Superior temporal gyrus (tissue), 1 donor: ENCODE results near the gene SVOPL.

Source experiments
- DNase-seq: peaks from one replicate; pipeline ENCODE4 v3.0.0-alpha.2; 2016; ENCODE audit errors: extremely low spot score

The SVOPL gene

DNA sequence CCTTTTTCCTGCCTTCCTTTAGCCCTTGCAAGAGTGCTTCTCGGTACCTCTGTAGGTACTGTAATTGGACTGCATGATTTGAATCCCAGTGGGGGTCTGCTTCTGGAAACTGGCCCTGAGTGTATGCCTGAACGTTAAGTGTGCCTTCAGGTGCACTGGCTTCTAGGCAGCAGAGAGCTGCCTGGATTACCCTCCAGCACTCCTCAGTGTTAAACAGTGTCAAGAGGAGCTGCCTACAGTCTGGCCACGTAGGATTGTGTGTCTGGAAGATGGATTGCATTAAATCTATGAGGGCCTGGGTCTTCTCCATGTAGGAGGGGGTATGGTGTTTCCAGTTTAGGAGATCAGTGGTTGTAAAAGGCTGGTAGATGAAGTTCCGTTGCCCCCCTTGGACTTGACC is 137.4 kb downstream of the SVOPL start:
- no peak for DNase-seq

GRCh38 chr7:138559448-138559847 is 141.7 kb downstream of the SVOPL start:
- DNase-seq: no peak

DNA sequence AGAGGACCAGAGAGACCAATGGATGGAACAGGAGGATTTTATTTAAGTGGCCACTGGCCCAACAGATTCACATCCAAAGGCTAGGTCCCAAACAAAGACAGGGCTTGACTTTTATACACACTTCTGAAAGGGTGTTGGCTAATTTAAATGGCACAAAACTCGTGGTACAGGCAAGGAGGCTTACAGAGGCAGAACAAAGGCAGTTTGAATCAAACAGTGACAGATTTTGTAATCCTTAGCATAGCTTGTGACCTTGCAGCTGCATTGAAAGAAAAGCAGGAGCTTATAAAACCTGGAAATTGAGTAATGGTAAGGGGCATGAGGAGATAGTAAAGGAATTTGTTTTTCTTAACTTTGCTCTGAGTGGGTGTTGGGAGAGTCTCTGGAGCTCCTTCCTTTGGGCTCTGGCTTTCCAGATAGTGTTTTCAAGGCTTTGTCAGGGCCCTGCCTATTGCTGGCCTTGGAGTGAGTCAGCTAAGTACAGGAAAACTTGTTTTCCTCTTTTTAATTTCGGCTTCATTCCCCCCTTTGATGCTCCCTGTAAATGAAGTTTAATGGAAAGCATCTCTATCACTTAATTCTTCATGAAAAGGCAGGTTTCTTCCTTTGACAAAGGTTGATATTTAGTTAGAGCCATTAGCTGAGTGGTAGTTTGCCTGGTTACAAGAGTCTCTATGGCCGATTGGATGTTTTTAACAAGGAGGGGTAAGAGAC is 144.2 kb downstream of the SVOPL start:
- DNase-seq: no peak

GRCh38 chr7:138555684-138556083 is 145.5 kb downstream of the SVOPL start:
- no peak for DNase-seq

DNA sequence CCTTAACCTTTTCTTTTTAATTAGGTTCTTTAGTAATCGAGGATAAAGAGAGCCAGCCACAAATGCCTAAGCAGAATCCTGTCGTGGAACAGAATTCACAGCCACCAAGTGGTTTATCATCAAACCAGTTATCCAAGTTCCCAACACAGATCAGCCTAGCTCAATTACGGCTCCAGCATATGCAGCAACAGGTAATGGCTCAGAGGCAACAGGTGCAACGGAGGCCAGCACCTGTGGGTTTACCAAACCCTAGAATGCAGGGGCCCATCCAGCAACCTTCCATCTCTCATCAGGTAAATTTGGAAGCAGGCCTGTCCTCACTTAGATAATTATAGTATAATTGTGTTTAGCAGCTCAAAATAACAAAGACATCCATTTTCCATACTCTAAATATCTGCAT is 146.5 kb downstream of the SVOPL start:
- no peak for DNase-seq

DNA sequence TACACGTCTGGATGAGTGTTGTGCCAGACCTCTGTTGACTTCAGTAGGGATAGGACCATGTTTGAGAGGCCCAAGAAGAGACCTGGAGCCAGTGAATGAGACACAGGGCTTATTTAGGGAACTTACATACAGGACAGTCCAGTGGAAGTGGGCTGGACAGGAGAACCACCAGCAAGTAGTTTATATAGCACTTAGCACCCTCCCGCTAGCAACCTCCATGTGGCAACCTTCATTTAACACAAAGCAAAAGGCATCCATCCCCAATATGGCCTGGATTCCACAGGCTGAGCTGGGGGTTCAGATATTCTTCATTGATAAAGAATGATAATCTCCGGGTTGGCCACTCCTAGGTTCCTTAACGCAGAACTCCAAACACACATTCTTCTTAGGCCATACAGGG is 147.4 kb downstream of the SVOPL start:
- DNase-seq: no peak

GRCh38 chr7:138551102-138551501 is 150.1 kb downstream of the SVOPL start:
- DNase-seq: no peak

DNA sequence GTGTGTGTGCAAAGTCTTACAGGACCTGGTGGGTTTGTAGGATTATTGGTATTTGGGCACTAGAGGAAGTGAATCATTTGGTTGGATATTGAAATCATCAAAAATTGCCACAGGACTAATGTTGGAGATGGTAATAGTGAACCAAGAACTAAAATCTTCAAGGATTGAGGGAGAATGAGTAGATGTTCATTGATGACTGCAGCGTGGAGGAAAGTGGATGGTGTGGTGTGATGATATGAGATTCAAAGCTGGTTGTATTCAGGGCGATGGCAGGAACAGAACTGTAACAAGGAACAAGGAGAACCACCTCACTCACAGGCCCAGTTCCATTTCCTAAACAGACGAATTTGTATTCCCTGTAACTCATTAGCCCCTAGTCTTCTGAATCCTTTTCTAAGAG is 150.8 kb downstream of the SVOPL start:
- no peak for DNase-seq

DNA sequence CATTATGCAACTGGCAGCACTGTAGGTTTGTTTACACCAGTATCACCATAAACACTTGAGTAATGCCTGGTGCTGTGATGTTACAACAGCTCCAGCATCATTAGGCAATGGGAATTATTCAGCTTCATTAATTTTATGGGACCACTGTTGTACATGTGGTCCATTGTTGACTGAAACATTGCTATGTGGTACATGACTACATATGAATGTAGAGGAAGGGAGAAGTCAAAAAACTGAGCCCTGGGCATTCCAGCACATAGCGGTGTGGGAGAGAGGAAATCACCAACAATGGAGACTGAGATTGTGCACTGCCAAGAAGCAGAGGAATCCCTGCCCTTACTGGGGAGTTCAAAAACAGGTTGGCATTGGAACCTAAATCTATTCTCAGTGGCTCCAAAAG is 152.1 kb downstream of the SVOPL start:
- DNase-seq: no peak

GRCh38 chr7:138546829-138547228 is 154.3 kb downstream of the SVOPL start:
- DNase-seq: no peak

DNA sequence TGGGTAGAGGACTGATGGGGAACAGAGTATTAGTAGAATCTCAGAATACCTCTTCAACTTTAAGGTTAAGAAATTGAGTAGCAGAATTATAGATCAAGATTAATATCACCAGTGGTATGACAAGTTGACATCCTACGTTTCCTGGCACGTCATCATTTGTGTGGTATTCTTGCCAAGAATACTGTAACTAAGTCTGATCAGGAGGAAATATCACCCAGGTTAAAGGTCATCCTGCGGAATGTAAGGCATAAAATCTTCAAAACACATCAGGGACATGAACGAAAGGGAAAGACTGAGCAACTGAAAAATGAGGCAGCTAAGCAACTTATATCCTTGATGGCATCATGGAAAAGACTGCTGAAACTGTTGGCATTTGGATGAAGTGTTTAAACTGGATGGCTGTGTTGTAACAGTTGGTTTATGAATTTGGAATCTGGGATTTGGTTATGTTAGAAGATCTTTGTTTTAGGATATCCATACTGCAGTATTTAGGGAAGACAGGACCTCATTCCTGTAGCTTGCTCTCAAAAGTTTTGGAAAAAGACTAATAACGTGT is 155.0 kb downstream of the SVOPL start:
- DNase-seq: no peak

GRCh38 chr7:138545123-138545522 is 156.0 kb downstream of the SVOPL start:
- no peak for DNase-seq
